HG02885 (cell line): ENCODE data around the gene MGST1.

ENCODE experiments used
- ATAC-seq: cut with Tn5 transposase; IDR thresholded peaks from one replicate; pipeline ENCODE4 v1.9.1; 2021; ENCODE audit warnings: mild to moderate bottlenecking; ENCODE audit not compliant: unreplicated experiment, poor library complexity

The MGST1 gene

GRCh38 chr12:16347391-16348298, at the start of gene MGST1:
Gene MGST1, plus strand, starts transcription at chr12:16347645. Its CDS starts 6,608 bp downstream, at chr12:16354253.
- no peak for ATAC-seq

- ATAC-seq: no peak
These were observed 48.0 kb upstream of the MGST1 start for GRCh38 chr12:16299403-16299802.

GRCh38 chr12:16300122-16300521, 47.3 kb upstream of the MGST1 start:
- no peak for ATAC-seq

GRCh38 chr12:16300736-16301135, 46.7 kb upstream of the MGST1 start:
- ATAC-seq: no peak

GRCh38 chr12:16303939-16304338, 43.5 kb upstream of the MGST1 start:
- no peak for ATAC-seq

- no peak for ATAC-seq
These were observed 39.5 kb upstream of the MGST1 start for GRCh38 chr12:16307856-16308475.

GRCh38 chr12:16310934-16311333, 36.5 kb upstream of the MGST1 start:
- ATAC-seq: no peak

GRCh38 chr12:16323010-16323409, 24.4 kb upstream of the MGST1 start:
- ATAC-seq: no peak

- no peak for ATAC-seq
These were observed 23.8 kb upstream of the MGST1 start for GRCh38 chr12:16323638-16324037.

GRCh38 chr12:16324272-16324671, 23.2 kb upstream of the MGST1 start:
- no peak for ATAC-seq

GRCh38 chr12:16324772-16325171, 22.7 kb upstream of the MGST1 start:
- ATAC-seq: no peak

- no peak for ATAC-seq
These were observed 22.0 kb upstream of the MGST1 start for GRCh38 chr12:16325426-16325825.

GRCh38 chr12:16327963-16328362, 19.5 kb upstream of the MGST1 start:
- no peak for ATAC-seq

GRCh38 chr12:16329594-16329993, 17.9 kb upstream of the MGST1 start:
- no peak for ATAC-seq

GRCh38 chr12:16330560-16330959, 16.9 kb upstream of the MGST1 start:
- no peak for ATAC-seq

GRCh38 chr12:16331998-16332397, 15.4 kb upstream of the MGST1 start:
- no peak for ATAC-seq

- ATAC-seq: no peak
These were observed 11.6 kb upstream of the MGST1 start for GRCh38 chr12:16335838-16336237.

GRCh38 chr12:16344269-16344668, 3.2 kb upstream of the MGST1 start:
- no peak for ATAC-seq

GRCh38 chr12:16345105-16345504, 2.3 kb upstream of the MGST1 start:
- no peak for ATAC-seq

GRCh38 chr12:16346958-16347357, 487 bp upstream of the MGST1 start:
- no peak for ATAC-seq

- no peak for ATAC-seq
These were observed 1.1 kb downstream of the MGST1 start for GRCh38 chr12:16348435-16349130.
